ENCODE results near the gene IL1RAPL1. TPM values are rescaled to one million over a fixed set of nuclear protein-coding genes. Genes with fewer than 3 reads are reported as not detected.

Gene IL1RAPL1
- total RNA-seq, 1 donor from 2014 or later, result not detected

DNA sequence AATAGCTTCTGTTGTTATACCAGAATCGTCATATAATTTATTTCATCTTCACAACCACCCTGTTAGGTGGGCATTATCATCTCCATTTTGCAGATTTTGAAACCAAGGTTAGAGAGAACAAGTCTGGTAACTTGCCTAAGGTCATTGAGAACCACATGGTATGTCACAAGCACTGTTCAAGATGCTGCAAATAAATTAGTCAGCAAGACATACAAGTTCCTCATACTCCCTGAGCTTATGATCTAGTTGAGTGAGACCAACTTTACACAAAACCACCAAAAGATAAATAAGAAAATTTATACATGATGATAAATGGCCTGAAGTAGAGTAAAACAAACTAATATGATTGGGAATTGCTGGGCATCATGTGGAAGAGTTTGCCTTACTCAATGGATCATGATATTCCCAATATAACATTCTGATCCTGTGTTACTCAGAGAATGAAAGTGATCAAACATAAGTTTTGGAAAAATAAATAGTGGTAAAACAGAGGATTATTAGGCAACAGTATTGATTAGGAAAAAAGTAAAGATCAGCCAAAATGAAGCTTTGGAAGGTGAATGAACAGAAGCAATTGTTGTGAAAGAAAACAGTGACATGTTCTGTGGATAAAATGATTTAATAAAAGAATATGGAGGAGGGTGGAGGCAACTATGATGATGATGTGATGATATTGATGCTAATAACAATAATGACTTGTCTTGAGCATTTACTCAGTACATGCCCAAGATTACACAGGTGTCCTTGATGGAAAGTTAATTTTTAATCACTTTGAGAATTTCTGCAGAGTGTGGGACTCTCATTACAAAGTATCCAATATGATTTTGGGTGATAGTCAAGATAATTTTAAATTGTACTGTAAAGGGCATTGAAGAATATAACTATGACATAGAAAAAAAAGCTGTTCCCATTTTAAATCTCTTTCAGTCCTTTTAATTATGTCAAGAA, 34.1 kb upstream of the IL1RAPL1 start:
- Histone ChIP-seq H3K27ac (no peak overlapping the region), H3K36me3 (no peaks in the 10 kb centered on the region), H3K4me3 (no peak overlapping the region), H3K4me1 (no peaks in the 10 kb centered on the region), H3K27me3 (no peaks in the 10 kb centered on the region), H3K9me3 (no peaks in the 10 kb centered on the region)
- intact Hi-C loops (cut with DNase I), result no loop called here
- TF ChIP-seq, protein P1, sequence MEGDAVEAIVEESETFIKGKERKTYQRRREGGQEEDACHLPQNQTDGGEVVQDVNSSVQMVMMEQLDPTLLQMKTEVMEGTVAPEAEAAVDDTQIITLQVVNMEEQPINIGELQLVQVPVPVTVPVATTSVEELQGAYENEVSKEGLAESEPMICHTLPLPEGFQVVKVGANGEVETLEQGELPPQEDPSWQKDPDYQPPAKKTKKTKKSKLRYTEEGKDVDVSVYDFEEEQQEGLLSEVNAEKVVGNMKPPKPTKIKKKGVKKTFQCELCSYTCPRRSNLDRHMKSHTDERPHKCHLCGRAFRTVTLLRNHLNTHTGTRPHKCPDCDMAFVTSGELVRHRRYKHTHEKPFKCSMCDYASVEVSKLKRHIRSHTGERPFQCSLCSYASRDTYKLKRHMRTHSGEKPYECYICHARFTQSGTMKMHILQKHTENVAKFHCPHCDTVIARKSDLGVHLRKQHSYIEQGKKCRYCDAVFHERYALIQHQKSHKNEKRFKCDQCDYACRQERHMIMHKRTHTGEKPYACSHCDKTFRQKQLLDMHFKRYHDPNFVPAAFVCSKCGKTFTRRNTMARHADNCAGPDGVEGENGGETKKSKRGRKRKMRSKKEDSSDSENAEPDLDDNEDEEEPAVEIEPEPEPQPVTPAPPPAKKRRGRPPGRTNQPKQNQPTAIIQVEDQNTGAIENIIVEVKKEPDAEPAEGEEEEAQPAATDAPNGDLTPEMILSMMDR (IDR thresholded peaks at IDR 0.05), result no peak
- DNase-seq (ENCODE audit: low spot score in 2 of 2), result no peak

DNA sequence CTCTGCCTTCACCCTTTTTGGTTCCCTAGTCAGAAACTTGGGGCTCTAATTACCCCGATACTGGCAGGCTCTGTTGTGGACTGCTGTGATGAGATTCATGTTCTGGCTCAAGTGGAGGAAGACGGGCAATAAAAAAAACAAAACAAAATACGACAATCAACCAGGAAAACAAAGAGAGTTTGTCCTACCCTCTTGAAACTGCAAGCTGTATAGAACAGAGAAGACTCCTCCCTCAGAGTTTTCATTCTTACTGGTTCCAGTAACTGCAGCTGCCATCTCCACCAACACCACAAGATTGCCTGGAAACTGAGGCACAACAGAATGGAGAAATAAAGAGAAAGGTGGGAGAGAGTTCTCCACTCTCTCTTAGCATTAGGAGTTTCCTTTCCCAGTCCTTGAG, 11.1 kb upstream of the IL1RAPL1 start:
- Histone ChIP-seq H3K27me3 (no peaks in the 10 kb centered on the region), H3K9me3 (no peaks in the 10 kb centered on the region), H3K27ac (no peak overlapping the region), H3K36me3 (no peaks in the 10 kb centered on the region), H3K4me1 (no peaks in the 10 kb centered on the region), H3K4me3 (no peak overlapping the region)
- intact Hi-C loops (cut with DNase I), result no loop called here
- no peak for DNase-seq (ENCODE audit: low spot score in 2 of 2)
- TF ChIP-seq, protein P1 (IDR thresholded peaks at IDR 0.05), result no peak

DNA sequence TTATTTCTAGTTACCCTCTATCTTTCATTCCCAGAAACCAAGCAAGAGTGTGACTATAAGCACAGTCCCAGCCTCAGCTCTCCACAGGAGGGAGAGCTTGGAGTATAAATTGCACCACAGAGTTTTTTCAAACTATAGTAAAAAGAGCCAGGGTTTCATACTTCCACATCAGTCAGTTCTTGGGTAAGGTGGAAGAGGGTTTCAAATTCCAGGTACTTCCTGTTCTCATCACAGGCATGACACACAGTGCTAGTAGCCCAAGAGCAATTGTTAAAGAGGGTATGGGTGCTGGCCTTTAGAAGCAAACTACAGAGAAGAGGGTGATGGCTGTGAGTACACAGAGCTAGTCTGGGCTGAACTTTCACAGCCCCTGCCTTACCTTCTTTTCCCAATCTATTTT, 5.7 kb upstream of the IL1RAPL1 start:
- intact Hi-C loops (cut with DNase I), result no loop called here
- TF ChIP-seq, protein P1 (IDR thresholded peaks at IDR 0.05), result no peak
- no peaks in the 10 kb centered on the region for H3K27me3 ChIP-seq
- no peaks in the 10 kb centered on the region for H3K4me1 ChIP-seq
- no peaks in the 10 kb centered on the region for H3K9me3 ChIP-seq
- H3K27ac ChIP-seq, result no peak overlapping the region
- DNase-seq (ENCODE audit: low spot score in 2 of 2), result no peak
- H3K4me3 ChIP-seq, result no peak overlapping the region
- H3K36me3 ChIP-seq, result no peaks in the 10 kb centered on the region

DNA sequence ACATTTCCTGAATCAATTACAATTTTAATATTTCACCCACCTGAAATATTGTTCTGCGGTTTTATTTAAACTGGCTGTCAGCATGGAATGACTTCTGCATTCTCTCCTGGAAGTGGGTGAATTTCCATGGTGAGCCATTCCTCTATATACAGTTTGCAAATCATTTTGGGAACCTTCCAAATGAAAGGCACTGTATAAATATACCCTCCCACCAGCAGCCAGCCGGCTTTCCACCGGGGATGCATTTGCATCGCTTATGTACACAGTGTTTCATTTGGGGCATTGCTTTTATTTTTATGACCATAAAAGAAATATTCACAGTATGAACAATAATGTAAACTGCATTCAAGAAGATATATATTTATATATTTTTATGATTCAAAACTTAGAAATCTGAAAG, 4.7 kb upstream of the IL1RAPL1 start:
- intact Hi-C loops (cut with DNase I), result no loop called here
- H3K9me3 ChIP-seq, result no peaks in the 10 kb centered on the region
- no peaks in the 10 kb centered on the region for H3K36me3 ChIP-seq
- H3K27ac ChIP-seq, result no peak overlapping the region
- no peak for DNase-seq (ENCODE audit: low spot score in 2 of 2)
- no peaks in the 10 kb centered on the region for H3K4me1 ChIP-seq
- TF ChIP-seq, protein P1 (IDR thresholded peaks at IDR 0.05), result no peak
- H3K4me3 ChIP-seq, result no peak overlapping the region
- H3K27me3 ChIP-seq, result no peaks in the 10 kb centered on the region

DNA sequence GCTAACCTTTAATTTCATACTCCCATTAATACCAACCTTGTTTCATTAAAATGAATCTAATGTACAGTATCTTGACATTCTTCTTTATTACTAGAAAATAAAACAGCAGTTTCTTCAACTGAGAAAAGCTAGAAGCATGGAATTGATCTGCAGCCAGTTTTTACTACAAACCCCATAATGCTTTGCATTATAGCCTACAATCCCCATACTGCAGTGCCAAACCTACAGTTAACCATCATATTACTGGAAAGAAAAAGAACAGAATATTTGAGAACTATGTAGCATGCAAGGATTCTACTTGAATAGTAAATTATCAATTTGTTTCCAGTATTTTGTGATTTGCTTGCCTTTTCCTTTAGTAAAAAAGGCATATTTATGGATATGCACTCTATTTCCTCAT, 3.2 kb upstream of the IL1RAPL1 start:
- no peak overlapping the region for H3K4me3 ChIP-seq
- no peaks in the 10 kb centered on the region for H3K27me3 ChIP-seq
- no peaks in the 10 kb centered on the region for H3K36me3 ChIP-seq
- intact Hi-C loops (cut with DNase I), result no loop called here
- no peaks in the 10 kb centered on the region for H3K9me3 ChIP-seq
- no peaks in the 10 kb centered on the region for H3K4me1 ChIP-seq
- H3K27ac ChIP-seq, result no peak overlapping the region
- no peak for DNase-seq (ENCODE audit: low spot score in 2 of 2)
- TF ChIP-seq, protein P1 (IDR thresholded peaks at IDR 0.05), result no peak
